Parathyroid adenoma (tissue), 2 donors: Measurements from ENCODE around the gene GJA3.
"Not testable (repeated sequence)": the region's sequence is repeated elsewhere in the genome, so short reads cannot be mapped to it uniquely, and the experiment has no call there.

Experiments used
- H2AFZ ChIP-seq: fragments of 300-600 bp; sonication (generic); one replicate; pipeline ENCODE4 v1.7.0; 2017; ENCODE audit warnings: antibody characterized with exemption, mild to moderate bottlenecking
- H3K27ac ChIP-seq: fragments of 300-600 bp; sonication (generic); one replicate; pipeline ENCODE4 v1.7.0; 2017
- H3K27me3 ChIP-seq: fragments of 300-600 bp; sonication (generic); one replicate; pipeline ENCODE4 v1.7.0; 2017; ENCODE audit warnings: low read length; ENCODE audit not compliant: control insufficient read depth, insufficient read depth
- H3K36me3 ChIP-seq: fragments of 300-600 bp; sonication (generic); one replicate; pipeline ENCODE4 v1.7.0; 2017; ENCODE audit warnings: low read length; ENCODE audit not compliant: control insufficient read depth, insufficient read depth
- H3K4me1 ChIP-seq: fragments of 300-600 bp; sonication (generic); one replicate; pipeline ENCODE4 v1.7.0; 2017; ENCODE audit warnings: control low read depth
- H3K4me2 ChIP-seq: fragments of 300-600 bp; sonication (generic); one replicate; pipeline ENCODE4 v1.7.0; 2017; ENCODE audit warnings: low read length
- H3K4me3 ChIP-seq: fragments of 300-600 bp; sonication (generic); one replicate; pipeline ENCODE4 v1.7.0; 2017; ENCODE audit warnings: low read depth, low read length
- H3K79me2 ChIP-seq: fragments of 300-600 bp; sonication (generic); one replicate; pipeline ENCODE4 v1.7.0; 2017; ENCODE audit warnings: control low read depth
- H3K9ac ChIP-seq: fragments of 300-600 bp; sonication (generic); one replicate; pipeline ENCODE4 v1.7.0; 2017; ENCODE audit warnings: mild to moderate bottlenecking
- H3K9me3 ChIP-seq: fragments of 300-600 bp; sonication (generic); one replicate; pipeline ENCODE4 v1.7.0; 2017; ENCODE audit warnings: low read length; ENCODE audit not compliant: control insufficient read depth
- TF ChIP-seq, protein P1 (sequence below): fragments of 300-600 bp; sonication (generic); IDR thresholded peaks from one replicate; pipeline ENCODE4 v1.7.0; 2017; ENCODE audit warnings: antibody characterized with exemption, mild to moderate bottlenecking
- donor health status: primary hyperparathyroidism.

The GJA3 gene

DNA sequence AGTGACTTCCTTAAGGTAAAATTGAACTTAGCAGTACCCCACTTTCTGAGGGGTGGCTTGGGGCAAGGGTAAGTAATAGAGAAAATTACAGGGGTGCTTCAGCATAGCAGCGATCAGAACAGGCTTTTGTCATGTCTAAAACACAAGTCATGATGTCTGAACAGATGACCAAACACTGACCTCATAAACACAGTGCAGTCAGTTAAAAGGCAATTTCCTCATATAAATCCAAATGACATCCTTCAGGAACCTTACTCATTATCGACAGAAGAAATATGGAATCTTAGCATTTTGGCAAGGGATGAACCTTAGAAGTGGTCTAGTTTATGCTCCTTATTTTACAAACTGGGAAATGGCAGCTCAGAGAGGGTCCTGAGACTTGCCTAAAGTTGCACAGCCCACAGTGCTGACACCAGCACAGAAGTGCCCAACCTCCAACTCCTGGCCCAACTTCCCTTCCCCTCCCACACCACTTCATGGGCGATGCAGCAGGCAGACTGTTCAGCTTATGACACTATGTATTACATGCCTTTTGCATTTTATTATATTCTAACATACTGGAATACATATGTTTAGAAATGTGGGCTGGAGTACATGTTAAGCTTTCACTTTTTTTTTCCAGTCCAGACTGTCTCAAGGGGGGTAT lies 3.6 kb downstream of the GJA3 start:
- Histone ChIP-seq H3K36me3 (no peaks in the 10 kb centered on the region), H3K9me3 (no peaks in the 10 kb centered on the region), H2AFZ (no peak overlapping the region), H3K79me2 (no peaks in the 10 kb centered on the region), H3K9ac (no peak overlapping the region), H3K4me1 (no peaks in the 10 kb centered on the region), H3K27ac (no peak overlapping the region), H3K4me3 (no peak overlapping the region), H3K4me2 (no peak overlapping the region), H3K27me3 (no peaks in the 10 kb centered on the region)
- TF ChIP-seq, protein P1, sequence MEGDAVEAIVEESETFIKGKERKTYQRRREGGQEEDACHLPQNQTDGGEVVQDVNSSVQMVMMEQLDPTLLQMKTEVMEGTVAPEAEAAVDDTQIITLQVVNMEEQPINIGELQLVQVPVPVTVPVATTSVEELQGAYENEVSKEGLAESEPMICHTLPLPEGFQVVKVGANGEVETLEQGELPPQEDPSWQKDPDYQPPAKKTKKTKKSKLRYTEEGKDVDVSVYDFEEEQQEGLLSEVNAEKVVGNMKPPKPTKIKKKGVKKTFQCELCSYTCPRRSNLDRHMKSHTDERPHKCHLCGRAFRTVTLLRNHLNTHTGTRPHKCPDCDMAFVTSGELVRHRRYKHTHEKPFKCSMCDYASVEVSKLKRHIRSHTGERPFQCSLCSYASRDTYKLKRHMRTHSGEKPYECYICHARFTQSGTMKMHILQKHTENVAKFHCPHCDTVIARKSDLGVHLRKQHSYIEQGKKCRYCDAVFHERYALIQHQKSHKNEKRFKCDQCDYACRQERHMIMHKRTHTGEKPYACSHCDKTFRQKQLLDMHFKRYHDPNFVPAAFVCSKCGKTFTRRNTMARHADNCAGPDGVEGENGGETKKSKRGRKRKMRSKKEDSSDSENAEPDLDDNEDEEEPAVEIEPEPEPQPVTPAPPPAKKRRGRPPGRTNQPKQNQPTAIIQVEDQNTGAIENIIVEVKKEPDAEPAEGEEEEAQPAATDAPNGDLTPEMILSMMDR = no peak

DNA sequence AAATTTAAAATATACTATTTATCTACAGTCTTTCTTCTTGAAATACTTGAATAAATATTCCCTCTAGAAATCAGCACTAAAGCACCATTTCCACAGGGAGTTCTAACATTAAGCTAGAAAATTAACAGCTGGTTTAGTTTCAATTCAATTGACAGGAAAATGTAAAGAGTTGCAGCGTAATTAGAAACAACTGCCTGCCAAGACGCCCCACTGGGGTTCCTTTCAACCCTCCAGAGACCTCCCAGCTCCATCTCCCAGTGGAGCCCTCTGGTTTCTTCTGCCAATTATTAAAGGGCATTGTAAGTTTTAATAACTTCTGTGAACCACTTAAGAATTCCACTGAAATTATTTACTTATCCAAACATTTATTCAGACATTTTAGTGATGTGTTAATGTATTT lies 4.2 kb downstream of the GJA3 start:
- Histone ChIP-seq H3K4me2 (no peak overlapping the region), H3K79me2 (no peaks in the 10 kb centered on the region), H3K4me3 (no peak overlapping the region), H3K9ac (no peak overlapping the region), H3K36me3 (no peaks in the 10 kb centered on the region), H3K27ac (no peak overlapping the region), H3K4me1 (no peaks in the 10 kb centered on the region), H3K9me3 (no peaks in the 10 kb centered on the region), H2AFZ (no peak overlapping the region), H3K27me3 (no peaks in the 10 kb centered on the region)
- TF ChIP-seq, protein P1 = no peak

DNA sequence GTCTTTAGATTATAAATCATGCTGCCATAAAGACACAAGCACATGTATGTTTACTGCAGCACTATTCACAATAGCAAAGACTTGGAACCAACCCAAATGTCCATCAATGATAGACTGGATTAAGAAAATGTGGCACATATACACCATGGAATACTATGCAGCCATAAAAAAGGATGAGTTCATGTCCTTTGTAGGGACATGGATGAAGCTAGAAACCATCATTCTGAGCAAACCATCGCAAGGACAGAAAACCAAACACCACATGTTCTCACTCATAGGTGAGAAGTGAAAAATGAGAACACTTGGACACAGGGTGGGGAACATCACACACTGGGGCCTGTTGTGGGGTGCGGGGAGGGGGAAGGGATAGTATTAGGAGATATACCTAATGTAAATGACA lies 7.6 kb downstream of the GJA3 start:
- not testable (repeated sequence) for H3K79me2 ChIP-seq, H3K36me3 ChIP-seq, H3K9ac ChIP-seq, H3K4me1 ChIP-seq, H3K27me3 ChIP-seq, H3K4me3 ChIP-seq, H2AFZ ChIP-seq, H3K9me3 ChIP-seq, H3K4me2 ChIP-seq, H3K27ac ChIP-seq

DNA sequence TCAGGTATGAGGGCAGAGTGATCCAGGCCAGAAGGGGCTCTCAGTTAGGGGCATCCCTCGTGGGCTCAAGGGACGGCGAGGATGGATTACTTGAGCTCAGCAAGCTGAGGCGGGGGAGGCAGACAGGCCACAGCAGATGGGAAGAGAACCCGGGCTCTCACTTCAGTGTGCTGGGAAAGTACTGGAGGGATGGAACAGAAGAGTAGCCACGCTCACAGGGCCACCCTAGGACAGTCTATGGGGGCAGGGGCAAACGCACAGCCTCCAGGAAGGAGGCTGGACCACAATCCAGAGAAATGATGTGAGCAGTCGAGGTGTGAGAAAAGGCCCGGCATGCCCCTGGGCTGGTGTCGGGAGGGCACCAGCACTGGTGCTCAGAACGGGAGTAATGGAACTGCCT lies 9.2 kb downstream of the GJA3 start:
- Histone ChIP-seq H3K36me3 (no peaks in the 10 kb centered on the region), H3K27me3 (no peaks in the 10 kb centered on the region), H3K9me3 (no peaks in the 10 kb centered on the region), H3K4me3 (no peak overlapping the region), H3K4me2 (no peak overlapping the region), H2AFZ (no peak overlapping the region), H3K4me1 (no peaks in the 10 kb centered on the region), H3K27ac (no peak overlapping the region), H3K79me2 (no peaks in the 10 kb centered on the region), H3K9ac (no peak overlapping the region)
- TF ChIP-seq, protein P1 = no peak

DNA sequence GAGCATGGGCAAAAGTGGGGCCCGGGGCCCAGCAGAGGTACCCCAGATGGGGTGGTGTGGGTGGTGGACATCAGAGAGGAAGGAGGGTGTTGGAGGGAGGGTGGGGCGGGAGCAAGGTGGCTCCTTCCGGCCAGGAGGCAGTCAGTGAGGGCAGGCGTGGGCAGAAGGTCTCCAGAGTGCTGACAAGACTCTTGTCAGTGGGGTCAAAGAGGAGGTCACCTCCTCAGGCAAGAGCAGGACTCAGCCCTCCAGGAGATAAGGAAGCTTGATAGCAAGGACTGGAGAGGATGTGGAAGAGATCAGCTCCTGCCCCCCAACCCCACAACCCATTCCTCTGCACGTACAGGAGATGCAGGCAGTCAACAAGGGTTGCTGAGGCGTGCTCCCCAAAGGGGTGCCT lies 9.8 kb downstream of the GJA3 start:
- no peaks in the 10 kb centered on the region for H3K36me3 ChIP-seq
- no peaks in the 10 kb centered on the region for H3K9me3 ChIP-seq
- H2AFZ ChIP-seq = no peak overlapping the region
- H3K9ac ChIP-seq = no peak overlapping the region
- H3K4me2 ChIP-seq = no peak overlapping the region
- H3K79me2 ChIP-seq = no peaks in the 10 kb centered on the region
- no peaks in the 10 kb centered on the region for H3K27me3 ChIP-seq
- no peak overlapping the region for H3K27ac ChIP-seq
- H3K4me1 ChIP-seq = no peaks in the 10 kb centered on the region
- no peak overlapping the region for H3K4me3 ChIP-seq
- TF ChIP-seq, protein P1 = no peak
